Skeletal muscle satellite cell (primary cell): ENCODE data around the gene DBI. TPM values are rescaled to one million over a fixed set of nuclear protein-coding genes. Genes with fewer than 3 reads are reported as not detected.

Experiments
- H3K27me3 ChIP-seq: 2 replicates; pipeline ENCODE4 v1.7.0; 2013; ENCODE audit warnings: low read length; ENCODE audit not compliant: control insufficient read depth, insufficient read depth
- H3K36me3 ChIP-seq: 2 replicates; pipeline ENCODE4 v1.7.0; 2013; ENCODE audit warnings: mild to moderate bottlenecking, control low read depth, low read length; ENCODE audit not compliant: insufficient read depth
- H3K4me1 ChIP-seq: 2 replicates; pipeline ENCODE4 v1.7.0; 2013; ENCODE audit warnings: low read length; ENCODE audit not compliant: control insufficient read depth, insufficient read depth
- H3K4me2 ChIP-seq: 2 replicates; pipeline ENCODE4 v1.7.0; 2013; ENCODE audit warnings: mild to moderate bottlenecking, low read length
- H3K4me3 ChIP-seq: 2 replicates; pipeline ENCODE4 v1.7.0; 2013; ENCODE audit warnings: low read length
- H3K9ac ChIP-seq: 2 replicates; pipeline ENCODE4 v1.7.0; 2013; ENCODE audit warnings: mild to moderate bottlenecking, low read depth, low read length, moderate library complexity
- H3K9me3 ChIP-seq: replicated peaks from 2 replicates; pipeline ENCODE4 v1.7.0; 2013; ENCODE audit warnings: mild to moderate bottlenecking, control low read depth, low read length
- total RNA-seq: library from RNA; depleted of rRNA; stranded (reverse); fragments of >200 nt; gene quantifications from 2 replicates; pipeline ENCODE4 v1.2.3, GENCODE V29; 2012; rRNA removed

Gene DBI
- total RNA-seq: 133 and 135 TPM in 2 replicates

GRCh38 chr2:119366649-119367471 lies at the start of gene DBI, which contains the start of gene C2orf76:
Gene DBI, plus strand, starts transcription at chr2:119366977. Its CDS starts 75 bp downstream, at chr2:119367052.
Gene C2orf76, minus strand, starts transcription at chr2:119366834. Its CDS starts 26,875 bp downstream, at chr2:119339959.
- H3K4me1 ChIP-seq: peaks cover 22% of the 10 kb centered on the region
- peak within 1 kb of the TSS; percentile 97 for H3K4me3 ChIP-seq
- H3K36me3 ChIP-seq: peaks cover 35% of the 10 kb centered on the region

DNA sequence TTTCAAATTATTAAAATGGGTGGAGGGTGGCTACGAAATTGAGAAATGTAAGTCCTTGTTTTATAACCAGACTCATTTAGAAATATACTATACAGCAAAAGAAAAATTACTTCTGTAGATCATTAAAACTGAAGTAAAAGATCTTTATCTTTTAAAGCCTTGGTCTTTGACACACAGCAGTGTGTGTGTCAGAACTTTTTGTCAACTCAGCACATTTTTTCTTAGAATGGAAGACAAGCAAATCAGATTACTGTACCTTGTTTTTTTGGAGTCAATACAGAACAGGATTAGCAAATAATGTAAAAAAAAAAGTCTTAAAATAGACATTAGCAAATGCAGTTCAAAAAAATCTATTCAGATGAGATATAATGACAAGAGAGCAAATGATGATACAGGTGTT lies 49.2 kb upstream of the DBI start:
- Histone ChIP-seq H3K4me1 (no peaks in the 10 kb centered on the region), H3K4me2 (no peak overlapping the region), H3K36me3 (no peaks in the 10 kb centered on the region), H3K9me3 (no peaks in the 10 kb centered on the region), H3K4me3 (no peak overlapping the region), H3K27me3 (no peaks in the 10 kb centered on the region), H3K9ac (no peak overlapping the region)

More at GRCh38 chr2:119366649-119367471, at the start of gene DBI, which contains the start of gene C2orf76:
- H3K27me3 ChIP-seq: no peaks in the 10 kb centered on the region
- no peaks in the 10 kb centered on the region for H3K9me3 ChIP-seq
- H3K4me2 ChIP-seq: peak within 1 kb of the TSS; percentile 92
- H3K9ac ChIP-seq: peak within 1 kb of the TSS; percentile 91

GRCh38 chr2:119319593-119319992 lies 47.2 kb upstream of the DBI start:
- Histone ChIP-seq H3K4me1 (no peaks in the 10 kb centered on the region), H3K4me2 (no peak overlapping the region), H3K36me3 (no peaks in the 10 kb centered on the region), H3K4me3 (no peak overlapping the region), H3K27me3 (no peaks in the 10 kb centered on the region), H3K9me3 (no peaks in the 10 kb centered on the region), H3K9ac (no peak overlapping the region)

DNA sequence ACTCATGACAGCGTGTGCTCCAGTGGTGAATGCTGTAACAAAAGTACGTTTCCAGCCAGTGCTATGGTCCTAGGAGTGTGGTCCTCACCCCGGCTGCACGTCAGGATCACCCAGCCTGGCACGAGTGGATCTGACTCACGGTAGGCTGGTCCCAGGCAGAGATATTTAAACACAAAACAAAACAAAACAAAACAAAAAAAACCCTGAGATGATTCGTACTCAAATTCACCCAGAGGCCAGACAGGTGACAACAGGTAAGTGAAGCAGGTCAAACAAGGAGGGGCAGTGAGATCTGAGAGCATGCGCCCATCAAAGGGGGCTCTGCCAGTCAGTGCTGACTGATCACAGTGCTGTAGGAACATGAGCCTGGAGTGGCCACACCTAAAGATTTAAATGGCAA lies 43.3 kb upstream of the DBI start:
- H3K27me3 ChIP-seq: no peaks in the 10 kb centered on the region
- H3K4me2 ChIP-seq: no peak overlapping the region
- H3K9me3 ChIP-seq: no peaks in the 10 kb centered on the region
- no peaks in the 10 kb centered on the region for H3K4me1 ChIP-seq
- no peaks in the 10 kb centered on the region for H3K36me3 ChIP-seq
- H3K4me3 ChIP-seq: no peak overlapping the region
- no peak overlapping the region for H3K9ac ChIP-seq

DNA sequence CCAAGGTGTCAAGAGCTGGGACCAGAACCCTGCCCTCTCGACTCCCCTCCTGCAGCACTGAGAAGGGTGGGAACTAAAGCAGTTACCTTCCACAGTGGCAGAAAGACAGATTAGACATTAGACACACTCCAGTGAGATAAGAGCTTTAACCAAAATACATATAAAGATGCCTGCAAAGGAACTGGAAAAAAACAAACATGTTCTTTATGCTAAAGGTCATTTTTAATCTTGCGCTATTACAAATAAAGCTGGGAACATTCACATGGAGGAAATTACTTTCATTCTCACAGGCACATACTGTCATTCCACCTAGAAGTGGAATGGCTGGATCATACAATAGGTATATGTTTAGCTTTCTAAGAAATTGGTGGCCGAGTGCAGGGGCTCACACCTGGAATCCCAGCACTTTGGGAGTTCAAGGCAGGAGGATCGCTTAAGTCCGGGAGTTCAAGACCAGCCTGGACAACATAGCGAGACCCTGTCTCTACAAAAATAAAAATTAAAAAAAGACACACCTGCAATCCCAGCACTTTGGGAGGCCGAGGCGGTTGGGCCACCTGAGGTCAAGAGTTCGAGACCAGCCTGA lies 42.0 kb upstream of the DBI start:
- no peaks in the 10 kb centered on the region for H3K4me1 ChIP-seq
- no peaks in the 10 kb centered on the region for H3K36me3 ChIP-seq
- H3K27me3 ChIP-seq: no peaks in the 10 kb centered on the region
- H3K9ac ChIP-seq: no peak overlapping the region
- H3K9me3 ChIP-seq: no peaks in the 10 kb centered on the region
- H3K4me3 ChIP-seq: no peak overlapping the region
- H3K4me2 ChIP-seq: no peak overlapping the region

GRCh38 chr2:119326938-119327337 lies 39.8 kb upstream of the DBI start:
- no peaks in the 10 kb centered on the region for H3K36me3 ChIP-seq
- H3K9ac ChIP-seq: no peak overlapping the region
- no peaks in the 10 kb centered on the region for H3K27me3 ChIP-seq
- no peak overlapping the region for H3K4me2 ChIP-seq
- H3K4me1 ChIP-seq: no peaks in the 10 kb centered on the region
- no peak overlapping the region for H3K4me3 ChIP-seq
- no peaks in the 10 kb centered on the region for H3K9me3 ChIP-seq

- Histone ChIP-seq H3K36me3 (no peaks in the 10 kb centered on the region), H3K4me2 (no peak overlapping the region), H3K9ac (no peak overlapping the region), H3K4me3 (no peak overlapping the region), H3K27me3 (no peaks in the 10 kb centered on the region), H3K4me1 (no peaks in the 10 kb centered on the region), H3K9me3 (no peaks in the 10 kb centered on the region)
Observed at GRCh38 chr2:119327431-119327830, 39.3 kb upstream of the DBI start.

GRCh38 chr2:119332953-119333352 lies 33.8 kb upstream of the DBI start:
- no peak overlapping the region for H3K4me2 ChIP-seq

DNA sequence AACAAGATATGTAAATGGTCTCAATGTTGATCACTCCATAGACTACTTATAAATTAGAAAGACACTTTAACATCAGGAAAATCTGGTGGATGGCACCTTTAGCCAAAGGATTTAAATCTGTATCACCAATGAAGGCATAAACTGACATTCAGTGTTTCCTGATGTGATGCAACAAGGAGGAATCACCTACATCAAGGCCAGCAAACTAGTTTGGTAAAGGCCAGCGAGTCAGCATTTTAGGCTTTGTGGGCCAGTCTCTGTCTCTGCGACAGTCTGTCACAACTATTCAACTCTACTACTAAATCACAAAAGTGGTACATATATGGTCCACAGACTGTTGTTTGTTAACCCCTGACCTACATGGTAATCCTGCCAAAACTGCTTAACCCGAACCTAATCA lies 33.4 kb upstream of the DBI start:
- Histone ChIP-seq H3K36me3 (no peaks in the 10 kb centered on the region), H3K4me3 (no peak overlapping the region), H3K4me1 (no peaks in the 10 kb centered on the region), H3K9me3 (no peaks in the 10 kb centered on the region), H3K27me3 (no peaks in the 10 kb centered on the region), H3K4me2 (no peak overlapping the region), H3K9ac (no peak overlapping the region)

More at GRCh38 chr2:119332953-119333352, 33.8 kb upstream of the DBI start:
- Histone ChIP-seq H3K27me3 (no peaks in the 10 kb centered on the region), H3K4me3 (no peak overlapping the region), H3K36me3 (no peaks in the 10 kb centered on the region), H3K4me1 (no peaks in the 10 kb centered on the region), H3K9me3 (no peaks in the 10 kb centered on the region), H3K9ac (no peak overlapping the region)

DNA sequence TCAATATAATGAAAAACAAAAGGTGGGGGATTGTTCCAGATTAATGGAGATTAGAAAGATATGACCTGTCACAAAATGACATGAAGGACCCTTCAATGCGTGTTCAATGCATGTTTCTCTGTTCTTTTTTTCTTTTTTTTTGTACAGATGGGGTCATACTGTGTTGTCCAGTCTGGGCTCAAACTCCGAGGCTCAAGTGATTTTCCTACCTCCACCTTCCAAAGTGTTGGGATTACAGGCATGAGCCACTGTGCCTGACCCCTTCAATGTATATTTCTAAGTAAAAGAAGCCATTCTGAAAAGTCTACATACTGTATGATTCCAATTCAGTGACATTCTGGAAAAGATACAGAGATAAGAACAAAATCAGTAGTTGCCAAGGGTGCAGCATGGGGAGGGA lies 32.9 kb upstream of the DBI start:
- Histone ChIP-seq H3K27me3 (no peaks in the 10 kb centered on the region), H3K4me3 (no peak overlapping the region), H3K4me1 (no peaks in the 10 kb centered on the region), H3K9me3 (no peaks in the 10 kb centered on the region), H3K4me2 (no peak overlapping the region), H3K36me3 (no peaks in the 10 kb centered on the region), H3K9ac (no peak overlapping the region)

DNA sequence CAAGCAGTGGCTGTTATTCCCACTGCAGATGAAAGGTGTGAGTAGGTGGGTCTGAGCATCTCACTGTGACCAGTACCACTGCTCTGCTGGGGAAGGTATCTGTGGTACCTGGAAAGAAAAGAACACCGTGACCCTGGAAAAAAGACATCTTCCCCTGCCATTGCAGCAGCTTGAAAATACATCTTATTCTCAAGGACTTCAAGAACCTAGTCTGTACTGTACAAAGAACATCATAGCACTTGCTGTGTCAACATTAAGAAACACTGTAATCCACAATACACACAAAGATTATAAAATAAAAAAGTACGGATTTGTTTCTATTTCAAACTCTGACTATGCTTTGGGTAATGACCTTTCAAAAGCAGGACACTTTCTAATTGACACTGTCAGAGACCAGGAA lies 29.0 kb upstream of the DBI start:
- Histone ChIP-seq H3K4me2 (no peak overlapping the region), H3K27me3 (no peaks in the 10 kb centered on the region), H3K4me3 (no peak overlapping the region), H3K9ac (no peak overlapping the region), H3K4me1 (no peaks in the 10 kb centered on the region), H3K36me3 (no peaks in the 10 kb centered on the region), H3K9me3 (no peaks in the 10 kb centered on the region)

DNA sequence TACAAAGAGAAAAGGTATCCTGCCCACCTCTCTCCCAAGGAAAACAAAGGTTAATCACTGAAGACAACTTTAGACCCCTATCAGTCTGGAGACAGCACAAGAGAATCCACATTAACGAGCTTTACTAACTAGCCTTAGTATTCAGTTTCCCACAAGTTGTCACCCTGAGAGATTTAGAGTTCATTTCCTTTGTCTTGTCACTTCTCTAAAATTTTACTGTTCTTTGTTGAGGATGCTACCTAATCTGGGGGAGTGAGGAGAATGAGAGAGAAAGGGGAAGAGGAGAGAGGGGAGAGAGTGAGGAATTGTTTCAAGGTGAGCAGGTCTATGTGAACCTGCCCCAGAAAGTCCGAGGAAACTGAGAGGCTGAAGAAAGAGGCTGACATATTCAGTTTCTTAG lies 28.5 kb upstream of the DBI start:
- H3K9me3 ChIP-seq: no peaks in the 10 kb centered on the region
- no peaks in the 10 kb centered on the region for H3K27me3 ChIP-seq
- no peak overlapping the region for H3K9ac ChIP-seq
- no peaks in the 10 kb centered on the region for H3K36me3 ChIP-seq
- no peaks in the 10 kb centered on the region for H3K4me1 ChIP-seq
- H3K4me3 ChIP-seq: no peak overlapping the region
- H3K4me2 ChIP-seq: no peak overlapping the region
